GM12878 (cell line): Measurements from ENCODE around the gene RIMBP2. TPM values are rescaled to one million over a fixed set of nuclear protein-coding genes. Genes with fewer than 3 reads are reported as not detected.

Experiments
- ATAC-seq: fragments of 200-7000 bp; cut with Tn5 transposase; 3 replicates; pipeline ENCODE4 v1.9.1; 2020; ENCODE audit warnings: mild to moderate bottlenecking, moderate library complexity
- BruUV-seq: library from RNA; stranded (reverse); fragments of 400-500 nt; replicated peaks from 2 replicates; lab custom pipeline; 2021; lab: Mats Ljungman, UMichigan
- CTCF ChIA-PET: fragments of 300-600 bp; sonication (Branson Sonifier 250); formaldehyde crosslinking; extraction: SDS; loops from one replicate; lab custom pipeline; 2021; ENCODE audit warnings: inconsistent platforms; lab: Yijun Ruan, JAX
- POLR2A ChIA-PET: fragments of 350-600 bp; formaldehyde crosslinking; extraction: SDS; loops from one replicate; lab custom pipeline; 2021; ENCODE audit warnings: inconsistent platforms; lab: Charles Lee
- RAD21 ChIA-PET: fragments of 300-600 bp; sonication (Branson Sonifier 250); formaldehyde crosslinking; loops from one replicate; lab custom pipeline; 2023; ENCODE audit warnings: antibody characterized with exemption; ENCODE audit not compliant: unreplicated experiment; lab: Charles Lee
- SMC1A ChIA-PET: fragments of 300-600 bp; sonication (Branson Sonifier 250); formaldehyde crosslinking; loops from one replicate; lab custom pipeline; 2023; ENCODE audit not compliant: unreplicated experiment, uncharacterized antibody; lab: Charles Lee
- DNase-seq: peaks from one replicate; pipeline ENCODE4 v3.0.0-alpha.2; 2011; ENCODE audit warnings: low read depth, low spot score
- FAIRE-seq: peaks from 3 replicates; lab custom pipeline; 2011; peaks lifted over from hg19 to GRCh38; lab: Jason Lieb, UNC
- H2AFZ ChIP-seq: 2 replicates; pipeline ENCODE4 v1.6.0; 2011; ENCODE audit warnings: low read depth, low read length, control low read depth; ENCODE audit not compliant: control insufficient read depth
- H3K27ac ChIP-seq: 2 replicates; pipeline ENCODE4 v1.5.1; 2011; ENCODE audit warnings: control low read depth; ENCODE audit not compliant: control insufficient read depth, insufficient read depth
- H3K27me3 ChIP-seq, 2 experiments: replicated peaks in 1 of 2; 2 replicates each; pipeline versions ENCODE4 v1.6.0 to v1.6.1; 2011; ENCODE audit warnings: low read length in 1 of 2; ENCODE audit not compliant: control insufficient read depth in 2 of 2, insufficient read depth in 2 of 2
- H3K36me3 ChIP-seq, 2 experiments: 2 replicates each; pipeline ENCODE4 v1.5.1; 2011; ENCODE audit warnings: low read length in 1 of 2; ENCODE audit not compliant: control insufficient read depth in 2 of 2, insufficient read depth in 2 of 2
- H3K4me1 ChIP-seq: 2 replicates; pipeline ENCODE4 v1.6.1; 2011; ENCODE audit warnings: mild to moderate bottlenecking, low read length, moderate library complexity, mixed read lengths; ENCODE audit not compliant: control insufficient read depth, insufficient read depth
- H3K4me2 ChIP-seq: 2 replicates; pipeline ENCODE4 v1.6.0; 2011; ENCODE audit warnings: control low read depth; ENCODE audit not compliant: control insufficient read depth, insufficient read depth
- H3K4me3 ChIP-seq: fragments of 200-600 bp; sonication (generic); 2 replicates; pipeline ENCODE4 v1.5.1; 2016
- H3K79me2 ChIP-seq: 2 replicates; pipeline ENCODE4 v1.6.0; 2011; ENCODE audit warnings: low read length; ENCODE audit not compliant: control insufficient read depth, insufficient read depth
- H3K9ac ChIP-seq: 2 replicates; pipeline ENCODE4 v1.8.0; 2011; ENCODE audit warnings: low read length, control low read depth, mixed read lengths; ENCODE audit not compliant: control insufficient read depth, insufficient read depth
- H3K9me3 ChIP-seq: replicated peaks from 3 replicates; pipeline ENCODE4 v1.5.1; 2011; ENCODE audit warnings: mild to moderate bottlenecking, low read length; ENCODE audit not compliant: control insufficient read depth, insufficient read depth
- H4K20me1 ChIP-seq: 2 replicates; pipeline ENCODE4 v1.6.0; 2011; ENCODE audit not compliant: control insufficient read depth, insufficient read depth
- ATF7 ChIP-seq: fragments of 450-650 bp; IDR thresholded peaks from 2 replicates; pipeline ENCODE4 v1.6.1; 2016; ENCODE audit warnings: low read depth, mild to moderate bottlenecking
- BHLHE40 ChIP-seq, 2 experiments: fragments of 450-650 bp in 1 of 2; IDR thresholded peaks; 2 replicates each; pipeline ENCODE4 v1.6.1; 2011 to 2017; ENCODE audit warnings: low read depth in 2 of 2, borderline replicate concordance in 1 of 2, improper control_type of control experiment in 1 of 2, low read length in 1 of 2, mild to moderate bottlenecking in 1 of 2
- CBX5 ChIP-seq: sonication (generic); IDR thresholded peaks from 2 replicates; pipeline ENCODE4 v1.6.1; 2016; ENCODE audit warnings: low read depth, moderate library complexity, mild to moderate bottlenecking, inconsistent platforms
- CREM ChIP-seq: IDR thresholded peaks from 2 replicates; pipeline ENCODE4 v1.6.1; 2014; ENCODE audit warnings: antibody characterized with exemption, low read depth
- E2F8 ChIP-seq: fragments of 450-650 bp; IDR thresholded peaks from 2 replicates; pipeline ENCODE4 v1.6.1; 2018; ENCODE audit warnings: mild to moderate bottlenecking, low read depth, moderate library complexity; ENCODE audit not compliant: partially characterized antibody
- EGR1 ChIP-seq, 2 experiments: IDR thresholded peaks; 1 replicate in 1 of 2; 2 replicates in 1 of 2; pipeline ENCODE4 v1.6.1; 2011 to 2012; ENCODE audit warnings: low read depth in 2 of 2, low read length in 2 of 2, borderline replicate concordance in 1 of 2, mild to moderate bottlenecking in 1 of 2, moderate library complexity in 1 of 2
- EP300 ChIP-seq, 2 experiments: fragments of 150-350 bp in 1 of 2; IDR thresholded peaks; 2 replicates each; pipeline ENCODE4 v1.6.1; 2011 to 2012; ENCODE audit warnings: low read depth in 2 of 2, low read length in 2 of 2, borderline replicate concordance in 1 of 2, improper control_type of control experiment in 1 of 2, inconsistent platforms in 1 of 2; ENCODE audit not compliant: control insufficient read depth in 1 of 2
- HDAC2 ChIP-seq: fragments of 200-600 bp; sonication (generic); IDR thresholded peaks from 2 replicates; pipeline ENCODE4 v1.6.1; 2017
- IKZF1 ChIP-seq: fragments of 450-650 bp; conservative IDR thresholded peaks from 2 replicates; pipeline ENCODE4 v1.6.1; 2017; ENCODE audit warnings: antibody characterized with exemption, mild to moderate bottlenecking
- IRF4 ChIP-seq: IDR thresholded peaks from 2 replicates; pipeline ENCODE4 v1.6.1; 2011; ENCODE audit warnings: low read depth, low read length
- NR2F1 ChIP-seq: fragments of 450-650 bp; conservative IDR thresholded peaks from 2 replicates; pipeline ENCODE4 v1.6.1; 2017; ENCODE audit warnings: mild to moderate bottlenecking
- PBX3 ChIP-seq: IDR thresholded peaks from 2 replicates; pipeline ENCODE4 v1.6.1; 2011; ENCODE audit warnings: mild to moderate bottlenecking, low read depth, low read length, moderate library complexity; ENCODE audit not compliant: insufficient replicate concordance
- RB1 ChIP-seq: fragments of 450-650 bp; formaldehyde crosslinking; IDR thresholded peaks from 2 replicates; pipeline ENCODE4 v1.6.1; 2017; ENCODE audit warnings: mild to moderate bottlenecking, borderline replicate concordance
- RCOR1 ChIP-seq: conservative IDR thresholded peaks from 2 replicates; pipeline ENCODE4 v1.6.1; 2012; ENCODE audit warnings: low read depth, low read length, improper control_type of control experiment
- RUNX3 ChIP-seq: IDR thresholded peaks from 2 replicates; pipeline ENCODE4 v1.6.1; 2012; ENCODE audit warnings: low read length, inconsistent platforms
- SUPT20H ChIP-seq: IDR thresholded peaks from 2 replicates; pipeline ENCODE4 v1.6.1; 2011; ENCODE audit warnings: low read depth, mild to moderate bottlenecking, low read length, moderate library complexity, borderline replicate concordance; ENCODE audit not compliant: control insufficient read depth
- TAF1 ChIP-seq: IDR thresholded peaks from 2 replicates; pipeline ENCODE4 v1.6.1; 2011; ENCODE audit warnings: mild to moderate bottlenecking, low read depth, low read length, borderline replicate concordance
- ZNF207 ChIP-seq: fragments of 450-650 bp; IDR thresholded peaks from 2 replicates; pipeline ENCODE4 v1.6.1; 2014; ENCODE audit warnings: antibody characterized with exemption, mild to moderate bottlenecking, borderline replicate concordance
- ZNF384 ChIP-seq: IDR thresholded peaks from 2 replicates; pipeline ENCODE4 v1.6.1; 2012; ENCODE audit warnings: low read depth, mild to moderate bottlenecking, low read length, improper control_type of control experiment, borderline replicate concordance
- WGBS: methylation state at CpG from one replicate; pipeline ENCODE4 v1.1.6; 2016; ENCODE audit warnings: low lambda C conversion rate; ENCODE audit not compliant: insufficient replicate concordance, insufficient coverage; ENCODE audit errors: missing lambda C conversion rate; 5-methylcytosine and 5-hydroxymethylcytosine counted together
- in situ Hi-C: fragments of 300-500 bp; cut with MboI; formaldehyde crosslinking; loops from 9 replicates; pipeline ENCODE4 v1.14.3; 2018; ENCODE audit warnings: mixed read lengths
- intact Hi-C: fragments of 100-400 bp; cut with micrococcal nuclease; formaldehyde crosslinking; loops from one replicate; pipeline ENCODE4 v1.14.2; 2022; ENCODE audit not compliant: unreplicated experiment
- polyA plus RNA-seq, 11 experiments: library from polyadenylated mRNA; depleted of rRNA in 4 of 11; unstranded in 6 of 11; stranded (reverse) in 5 of 11; fragments of >200 nt; fragmentation: Nextera tagmentation in 4 of 11; fragmentation: Illumina TruSeq in 1 of 11; extraction: Ambion mirVana in 4 of 11; extraction: Trizol in 1 of 11; gene quantifications; 1 replicate in 1 of 11; 2 replicates in 10 of 11; pipeline versions ENCODE4 v1.2.1 to v1.2.3, GENCODE V29; 2011 to 2016; ENCODE audit warnings: inconsistent platforms in 2 of 11, missing spikeins in 2 of 11, low read depth in 1 of 11
- total RNA-seq, 4 experiments: library from RNA; depleted of rRNA in 3 of 4; stranded (reverse); fragments of >200 nt in 3 of 4; fragmentation: Illumina TruSeq in 1 of 4; extraction: Trizol in 1 of 4; gene quantifications; 2 replicates each; pipeline versions ENCODE4 v1.2.1 to v1.2.3, GENCODE V29; 2013 to 2021

The RIMBP2 gene
- total and polyA plus RNA-seq, 10 of the 15 experiments (the other 5 are each of a cell fraction or from before 2014, with no cell fraction given) = 0.04 to 2.9 (median 0.07) TPM; not detected in 1

- Histone ChIP-seq H3K9ac (no peak overlapping the region), H3K27me3 (no peaks in the 10 kb centered on the region), H4K20me1 (no peaks in the 10 kb centered on the region), H3K4me1 (peaks cover 4% of the 10 kb centered on the region; the same call in 1 of the 2 replicates), H3K79me2 (no peaks in the 10 kb centered on the region), H3K9me3 (peaks cover 6% of the 10 kb centered on the region; the same call in 1 of the 3 replicates), H3K36me3 (no peaks in the 10 kb centered on the region), H3K4me2 (no peak overlapping the region), H3K4me3 (no peak overlapping the region), H3K27ac (no peak overlapping the region), H2AFZ (no peak overlapping the region)
- FAIRE-seq (no peak), ATAC-seq (peak; percentile 79), DNase-seq (no peak)
- no TSS peak for BruUV-seq
- in situ Hi-C loops (no loop called here), intact Hi-C loops (loop anchor here (10.0 kb wide), 2 partner anchors 144 to 174 kb away; partner anchors contain the start of gene RIMBP2)
- ChIA-PET CTCF (no interaction called here), SMC1A (interaction anchor here (0.6 kb wide), 1 partner anchor 90 kb away, joined by 3 read pairs; no protein-coding TSS in a partner anchor), RAD21 (interaction anchor here (0.7 to 1.3 kb wide), 2 partner anchors 89 to 148 kb away, joined by 3 to 5 read pairs; no protein-coding TSS in a partner anchor), POLR2A (interaction anchor here (0.6 to 0.7 kb wide), 2 partner anchors 157 to 202 kb away, joined by 3 to 5 read pairs; no protein-coding TSS in a partner anchor)
- WGBS = 42% methylated on average over 6 of the region's 6 CpGs
- TF ChIP-seq ZNF384 (peak; percentile 49; the same call in 1 of the 2 replicates), BHLHE40 (IDR thresholded peaks at IDR 0.05; ENCODE audit: borderline replicate concordance in 1 of 2, low read depth in 2 of 2, low read length in 1 of 2) (peak in 1 of 2 experiments; percentile 36; a peak in 1 of 4 replicates), TAF1 (no peak), SUPT20H (no peak), CREM (no peak), HDAC2 (no peak), PBX3 (no peak), EP300 (IDR thresholded peaks at IDR 0.05; ENCODE audit: borderline replicate concordance in 1 of 2, control insufficient read depth in 1 of 2, low read depth in 2 of 2, low read length in 2 of 2) (no peak), IKZF1 (no peak), CBX5 (no peak), RB1 (no peak), IRF4 (0 out of 2 replicates have a peak, but pooled peaks have one; percentile 14), E2F8 (no peak), ZNF207 (no peak), RCOR1 (no peak), ATF7 (no peak), EGR1 (IDR thresholded peaks at IDR 0.05; ENCODE audit: borderline replicate concordance in 1 of 2, low read depth in 2 of 2, low read length in 2 of 2) (no peak), NR2F1 (no peak), RUNX3 (0 out of 2 replicates have a peak, but pooled peaks have one; percentile 25)
Observed at GRCh38 chr12:130571089-130571488, 145.0 kb downstream of the RIMBP2 start.
